Neural cell (in vitro differentiated cells): ENCODE data around the gene UNC5C.

Experiments
- EZH2 ChIP-seq: fragments of 200-600, 300-800 bp; shearing (Covaris generic), sonication (generic); IDR thresholded peaks from 2 replicates; pipeline ENCODE4 v1.6.1; 2014; ENCODE audit warnings: antibody characterized with exemption, low read length, borderline replicate concordance, mild to moderate bottlenecking; ENCODE audit not compliant: insufficient read depth, poor library complexity, severe bottlenecking
- TF ChIP-seq, protein P1 (sequence below): fragments of 450-650 bp; IDR thresholded peaks from 2 replicates; pipeline ENCODE4 v1.5.1; 2014; ENCODE audit warnings: antibody characterized with exemption, mild to moderate bottlenecking, moderate library complexity; ENCODE audit not compliant: poor library complexity, severe bottlenecking

DNA sequence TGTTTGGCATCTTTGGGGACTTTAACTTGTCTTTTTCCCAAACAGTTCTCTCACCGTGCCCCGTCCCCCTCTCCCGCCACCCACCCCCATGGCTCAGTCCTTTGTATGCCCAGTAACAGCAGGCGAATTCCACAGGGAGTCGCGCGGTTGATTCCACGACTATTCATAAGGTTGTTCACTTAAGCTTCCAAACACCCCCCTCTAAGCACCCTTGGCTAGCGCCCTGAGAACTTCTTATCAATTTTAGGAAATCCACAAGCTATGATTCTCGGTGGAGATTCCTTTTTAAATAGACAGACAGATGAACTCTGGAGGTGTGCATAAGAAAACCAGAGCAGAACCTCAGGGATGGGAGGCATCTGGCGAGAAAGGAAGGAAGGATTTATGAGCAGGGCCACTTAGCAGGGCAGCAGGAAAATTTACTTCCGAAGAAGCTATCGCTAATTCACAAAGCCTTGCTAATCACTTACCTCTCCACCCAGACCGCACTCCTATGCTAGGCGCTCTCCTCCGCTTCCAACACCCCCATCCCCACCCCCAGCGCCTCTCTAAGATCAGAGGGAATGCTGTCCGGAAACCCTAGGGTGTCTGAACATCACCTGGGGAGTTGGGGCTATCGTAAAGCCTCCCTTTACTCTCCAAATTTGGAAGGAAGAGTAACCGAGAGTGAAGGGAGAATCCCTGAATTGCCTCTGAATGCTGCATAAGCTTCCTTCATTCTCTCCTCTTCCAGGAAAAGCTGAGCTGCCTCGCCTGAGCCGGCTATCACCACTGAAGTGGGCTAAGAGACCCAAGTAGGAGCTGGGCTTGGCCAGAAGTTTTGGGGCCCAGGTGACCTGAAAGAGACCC is 1.7 kb downstream of the UNC5C start:
- no peak for TF ChIP-seq EZH2
- TF ChIP-seq, protein P1, sequence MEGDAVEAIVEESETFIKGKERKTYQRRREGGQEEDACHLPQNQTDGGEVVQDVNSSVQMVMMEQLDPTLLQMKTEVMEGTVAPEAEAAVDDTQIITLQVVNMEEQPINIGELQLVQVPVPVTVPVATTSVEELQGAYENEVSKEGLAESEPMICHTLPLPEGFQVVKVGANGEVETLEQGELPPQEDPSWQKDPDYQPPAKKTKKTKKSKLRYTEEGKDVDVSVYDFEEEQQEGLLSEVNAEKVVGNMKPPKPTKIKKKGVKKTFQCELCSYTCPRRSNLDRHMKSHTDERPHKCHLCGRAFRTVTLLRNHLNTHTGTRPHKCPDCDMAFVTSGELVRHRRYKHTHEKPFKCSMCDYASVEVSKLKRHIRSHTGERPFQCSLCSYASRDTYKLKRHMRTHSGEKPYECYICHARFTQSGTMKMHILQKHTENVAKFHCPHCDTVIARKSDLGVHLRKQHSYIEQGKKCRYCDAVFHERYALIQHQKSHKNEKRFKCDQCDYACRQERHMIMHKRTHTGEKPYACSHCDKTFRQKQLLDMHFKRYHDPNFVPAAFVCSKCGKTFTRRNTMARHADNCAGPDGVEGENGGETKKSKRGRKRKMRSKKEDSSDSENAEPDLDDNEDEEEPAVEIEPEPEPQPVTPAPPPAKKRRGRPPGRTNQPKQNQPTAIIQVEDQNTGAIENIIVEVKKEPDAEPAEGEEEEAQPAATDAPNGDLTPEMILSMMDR, result no peak
